Measurements from ENCODE around the gene SAXO1.

GRCh38 chr9:18971909-18972308 is 61.1 kb downstream of the SAXO1 start:
- TF ChIP-seq EZH2 (IDR thresholded peaks at IDR 0.05) (no peak), POLR2AphosphoS5 (IDR thresholded peaks at IDR 0.05; ENCODE audit: borderline replicate concordance, low read depth, low read length) (no peak), FOXP2 (optimal IDR thresholded peaks at IDR 0.05; ENCODE audit: control extremely low read depth, extremely low read length, insufficient read depth) (no peak)
